Fibroblast of pulmonary artery (primary cell): ENCODE data around the gene PPP4R3A.
A peak's percentile ranks its signal among the peaks of the same experiment; 100 is the strongest.

Source experiments
- DNase-seq: peaks from one replicate; pipeline ENCODE4 v3.0.0-alpha.2; 2010; ENCODE audit warnings: low read depth
- H3K4me3 ChIP-seq: replicated peaks from 2 replicates; pipeline ENCODE4 v1.5.1; 2011; ENCODE audit warnings: low read depth, mild to moderate bottlenecking, control low read depth, low read length, moderate library complexity
- CTCF ChIP-seq: IDR thresholded peaks from 2 replicates; pipeline ENCODE4 v1.5.1; 2011; ENCODE audit warnings: mild to moderate bottlenecking, control low read depth, low read length, inconsistent platforms; ENCODE audit errors: missing control alignments

Gene PPP4R3A

GRCh38 chr14:91510171-91511042 is at the start of gene PPP4R3A:
Gene PPP4R3A, minus strand, starts transcription at chr14:91510310. Its CDS starts 663 bp downstream, at chr14:91509647.
- DNase-seq: peak; percentile 98
- H3K4me3 ChIP-seq: peak within 1 kb of the TSS; percentile 69
- TF ChIP-seq CTCF: no peak

- no peak for DNase-seq
- no peak overlapping the region for H3K4me3 ChIP-seq
- TF ChIP-seq CTCF: no peak
Measured at GRCh38 chr14:91555531-91555930, 45.4 kb upstream of the PPP4R3A start.

GRCh38 chr14:91554535-91555332 is 44.6 kb upstream of the PPP4R3A start:
- no peak overlapping the region for H3K4me3 ChIP-seq
- no peak for DNase-seq
- no peak for TF ChIP-seq CTCF

GRCh38 chr14:91548108-91548507 is 38.0 kb upstream of the PPP4R3A start:
- no peak for DNase-seq
- H3K4me3 ChIP-seq: no peak overlapping the region
- TF ChIP-seq CTCF: no peak

GRCh38 chr14:91545946-91546716 is 36.0 kb upstream of the PPP4R3A start:
- TF ChIP-seq CTCF: no peak
- DNase-seq: no peak

GRCh38 chr14:91545204-91545603 is 35.1 kb upstream of the PPP4R3A start:
- no peak for TF ChIP-seq CTCF
- no peak for DNase-seq
- no peak overlapping the region for H3K4me3 ChIP-seq

More at GRCh38 chr14:91545946-91546716, 36.0 kb upstream of the PPP4R3A start:
- H3K4me3 ChIP-seq: no peak overlapping the region
